GM19438 (cell line): ENCODE data around the gene MAST2.

Source experiments
- ATAC-seq: cut with Tn5 transposase; IDR thresholded peaks from one replicate; pipeline ENCODE4 v1.9.1; 2021; ENCODE audit warnings: low read depth; ENCODE audit not compliant: unreplicated experiment

Gene MAST2

GRCh38 chr1:45972621-45973020 lies 169.2 kb downstream of the MAST2 start:
- ATAC-seq: no peak

GRCh38 chr1:45973121-45973520 lies 169.7 kb downstream of the MAST2 start:
- ATAC-seq: no peak

- no peak for ATAC-seq
These were observed 171.3 kb downstream of the MAST2 start for GRCh38 chr1:45974541-45975269.

GRCh38 chr1:45976623-45977022 lies 173.2 kb downstream of the MAST2 start:
- ATAC-seq: no peak

- no peak for ATAC-seq
These were observed 175.8 kb downstream of the MAST2 start for GRCh38 chr1:45979074-45979777.

GRCh38 chr1:45979778-45980176 lies 176.4 kb downstream of the MAST2 start:
- no peak for ATAC-seq

GRCh38 chr1:45982359-45982758 lies 178.9 kb downstream of the MAST2 start:
- ATAC-seq: no peak

- ATAC-seq: no peak
These were observed 180.6 kb downstream of the MAST2 start for GRCh38 chr1:45983967-45984366.

- no peak for ATAC-seq
These were observed 183.8 kb downstream of the MAST2 start for GRCh38 chr1:45987204-45987603.

GRCh38 chr1:45989249-45989648 lies 185.8 kb downstream of the MAST2 start:
- ATAC-seq: no peak

- no peak for ATAC-seq
These were observed 191.0 kb downstream of the MAST2 start for GRCh38 chr1:45994423-45994822.

GRCh38 chr1:45995298-45995697 lies 191.9 kb downstream of the MAST2 start:
- no peak for ATAC-seq

- ATAC-seq: no peak
These were observed 194.7 kb downstream of the MAST2 start for GRCh38 chr1:45998020-45998617.

GRCh38 chr1:45999507-45999906 lies 196.1 kb downstream of the MAST2 start:
- no peak for ATAC-seq

- ATAC-seq: no peak
These were observed 197.8 kb downstream of the MAST2 start for GRCh38 chr1:46001081-46001785.

- ATAC-seq: no peak
These were observed 199.2 kb downstream of the MAST2 start for GRCh38 chr1:46002551-46003150.

GRCh38 chr1:46003315-46003714 lies 199.9 kb downstream of the MAST2 start:
- ATAC-seq: no peak

GRCh38 chr1:46004492-46004891 lies 201.1 kb downstream of the MAST2 start:
- ATAC-seq: no peak

GRCh38 chr1:46005594-46005993 lies 202.2 kb downstream of the MAST2 start:
- no peak for ATAC-seq

GRCh38 chr1:46008585-46008984 lies 205.2 kb downstream of the MAST2 start:
- no peak for ATAC-seq

- ATAC-seq: no peak
These were observed 207.2 kb downstream of the MAST2 start for GRCh38 chr1:46010611-46011010.
